IPS-NIHi7 (cell line): Measurements from ENCODE around the gene RFWD3.
"Not testable (repeated sequence)": the region's sequence is repeated elsewhere in the genome, so short reads cannot be mapped to it uniquely, and the experiment has no call there.

ENCODE experiments used
- DNase-seq: peaks from one replicate; pipeline ENCODE4 v3.0.0; 2012; ENCODE audit warnings: mixed read lengths; ENCODE audit errors: extremely low spot score

The RFWD3 gene

DNA sequence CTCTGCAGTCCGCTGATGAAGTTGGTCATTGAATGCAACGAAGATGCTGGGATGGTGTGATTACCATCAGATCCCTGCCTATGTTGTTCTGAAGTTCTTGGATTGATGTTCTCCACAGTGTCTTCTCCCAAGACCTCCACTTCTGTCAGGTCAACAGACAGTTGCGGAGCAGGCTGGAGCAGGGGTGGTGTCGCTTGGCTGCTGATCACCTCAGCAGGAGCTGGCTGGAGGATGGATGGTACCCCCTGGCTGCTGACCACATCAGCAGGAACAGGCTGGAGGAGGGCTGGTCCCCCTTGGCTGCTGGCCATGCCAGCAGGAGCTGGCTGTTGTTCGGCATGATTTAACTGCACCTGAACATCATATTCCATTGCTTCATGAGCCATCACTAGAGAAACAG is 5.6 kb downstream of the RFWD3 start:
- no peak for DNase-seq

DNA sequence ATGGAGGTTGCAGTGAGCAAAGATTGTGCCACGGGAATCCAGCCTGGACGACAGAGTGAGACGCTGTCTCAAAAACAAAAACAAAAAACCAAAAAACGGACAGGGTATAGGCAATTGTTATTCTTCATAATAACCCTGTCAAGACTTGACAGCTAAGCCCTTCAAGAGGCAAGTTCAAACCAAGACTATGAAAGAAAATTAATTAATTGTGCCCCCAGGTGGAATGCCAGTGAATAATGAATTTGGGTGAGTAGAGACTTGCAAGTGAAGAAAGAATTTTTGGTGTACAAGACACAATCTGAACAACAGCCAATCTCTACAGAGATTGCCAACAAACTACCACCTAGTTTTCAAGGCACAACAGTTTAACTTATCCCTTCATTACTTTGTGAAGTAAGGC is 6.3 kb downstream of the RFWD3 start:
- DNase-seq: no peak

DNA sequence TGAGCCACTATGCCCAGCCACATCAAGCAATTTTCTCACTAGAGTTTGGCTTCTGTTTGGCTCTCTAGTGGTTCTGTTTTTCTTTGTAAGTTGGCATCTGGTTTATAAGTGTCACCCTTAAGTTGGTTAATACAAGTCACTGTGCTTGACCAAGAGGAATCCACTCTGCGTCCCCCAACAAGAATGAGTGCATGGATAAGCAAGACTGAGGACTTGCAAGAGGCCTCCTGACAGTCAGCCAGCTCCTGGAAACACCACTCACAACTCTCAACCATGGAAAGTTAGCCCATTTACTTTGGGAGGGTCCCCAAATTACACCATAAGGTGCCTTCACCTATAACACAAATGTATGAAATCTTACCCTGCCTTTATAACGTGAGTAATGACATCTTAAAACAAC is 7.6 kb downstream of the RFWD3 start:
- DNase-seq: no peak

DNA sequence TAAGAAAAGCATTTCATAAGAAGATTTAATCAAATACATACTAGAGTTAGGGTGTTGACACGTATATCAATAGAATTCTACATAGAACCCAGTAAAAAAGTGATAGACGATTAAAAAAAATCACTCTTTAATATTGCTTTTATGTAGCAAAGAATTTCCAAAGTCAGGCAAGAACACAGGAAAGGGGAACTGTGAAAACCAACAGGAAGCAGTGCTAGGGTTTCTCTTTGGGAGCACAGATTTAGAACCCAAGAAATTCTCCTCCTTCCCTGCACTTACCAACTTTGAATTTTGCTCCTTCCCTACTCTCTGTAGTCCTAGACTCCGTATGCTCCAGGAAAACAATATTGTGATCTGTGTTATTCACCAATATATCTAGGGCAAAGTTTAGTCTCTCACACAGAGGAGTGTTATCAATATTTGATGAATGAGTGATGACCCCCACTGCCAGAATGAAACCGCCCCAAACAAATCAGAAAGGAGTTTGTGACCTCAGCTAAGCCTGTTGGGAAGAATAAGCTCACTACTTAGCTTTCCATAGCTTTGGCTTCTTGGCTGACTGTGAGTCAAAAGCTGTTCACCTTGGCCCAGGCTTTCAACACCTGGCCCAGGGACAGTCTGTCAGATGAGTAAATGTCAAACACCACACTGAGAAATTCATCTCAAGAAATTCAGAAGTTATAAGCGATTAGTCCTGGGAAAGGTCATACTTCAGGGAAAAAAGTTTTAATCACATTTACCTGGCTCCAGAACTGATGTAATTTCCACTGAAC is 8.6 kb downstream of the RFWD3 start:
- DNase-seq: no peak

DNA sequence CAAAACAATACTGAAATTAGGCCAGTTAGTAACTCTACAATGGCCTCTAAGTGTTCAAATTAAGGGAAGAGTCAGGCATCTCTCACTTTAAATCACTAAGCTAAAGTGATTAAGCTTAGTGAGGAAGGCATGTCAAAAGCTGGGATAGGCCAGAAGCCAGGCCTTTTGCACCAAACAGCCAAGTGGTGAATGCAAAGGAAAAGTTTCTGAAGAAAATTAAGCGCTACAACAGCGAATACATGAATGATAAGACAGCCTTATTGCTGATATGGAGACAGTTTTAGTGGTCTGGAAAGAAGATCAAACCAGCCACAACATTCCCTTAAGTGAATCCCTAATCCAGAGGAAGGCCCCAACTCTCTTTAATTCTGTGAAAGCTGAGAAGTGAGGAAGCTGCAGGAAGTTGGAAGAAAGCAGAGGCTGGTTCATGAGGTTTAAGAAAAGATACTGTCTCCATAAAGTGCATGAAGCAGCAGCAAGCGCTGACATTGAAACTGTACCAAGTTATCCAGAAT is 12.1 kb downstream of the RFWD3 start:
- no peak for DNase-seq

DNA sequence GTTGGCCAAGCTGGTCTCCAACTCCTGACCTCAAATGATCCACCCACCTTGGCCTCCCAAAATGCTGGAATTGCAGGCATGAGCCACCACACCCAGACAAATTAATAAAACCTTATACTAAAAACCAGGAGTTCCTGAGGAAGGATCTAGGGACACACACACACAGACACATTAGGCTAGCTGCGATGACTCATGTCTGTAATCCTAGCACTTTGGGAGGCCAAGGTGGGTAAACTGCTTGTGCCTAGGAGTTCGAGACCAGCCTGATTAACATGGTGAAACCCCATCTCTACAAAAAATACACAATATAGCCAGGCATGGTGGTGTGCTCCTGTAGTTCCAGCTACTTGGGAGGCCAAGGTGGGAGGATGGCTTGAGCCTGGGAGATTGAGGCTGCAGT is 13.8 kb downstream of the RFWD3 start:
- not testable (repeated sequence) for DNase-seq

DNA sequence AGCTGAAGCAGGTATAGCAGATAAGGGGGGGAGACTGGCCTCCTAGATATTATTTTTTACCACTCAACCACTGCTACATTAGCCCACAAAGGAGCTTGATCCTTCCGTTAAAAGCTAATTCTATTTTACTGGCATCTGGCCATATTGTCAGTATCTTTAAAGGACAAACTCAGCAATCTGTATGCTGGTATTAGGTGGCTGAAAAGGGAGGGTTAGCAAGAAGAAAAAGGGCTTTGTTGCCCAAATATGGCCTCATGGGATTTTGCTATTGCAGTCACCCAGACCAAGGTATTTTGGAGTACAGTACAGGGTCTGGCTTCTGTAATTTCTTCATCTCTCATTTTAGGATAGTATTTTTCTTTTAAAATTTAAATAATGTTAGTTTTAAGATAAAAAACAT is 14.4 kb downstream of the RFWD3 start:
- DNase-seq: no peak

DNA sequence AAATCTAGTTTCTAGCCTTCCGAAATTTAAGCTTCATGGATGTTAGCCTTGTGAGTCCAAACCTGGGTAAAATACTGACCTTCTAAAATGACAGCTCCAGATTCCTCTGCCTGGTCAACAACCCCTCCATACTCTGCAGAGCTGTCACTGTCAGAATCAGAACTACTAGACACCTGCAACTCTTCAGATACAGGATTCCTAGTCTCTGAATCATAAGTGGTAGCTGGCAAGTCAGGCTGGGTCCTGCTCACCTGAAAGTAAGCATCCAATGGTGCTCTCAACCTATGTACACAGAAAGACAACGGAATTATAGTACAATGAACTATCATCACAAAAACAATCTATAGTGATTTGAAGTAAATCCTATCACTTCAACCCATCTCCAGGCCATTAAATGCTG is 14.8 kb downstream of the RFWD3 start:
- DNase-seq: no peak

DNA sequence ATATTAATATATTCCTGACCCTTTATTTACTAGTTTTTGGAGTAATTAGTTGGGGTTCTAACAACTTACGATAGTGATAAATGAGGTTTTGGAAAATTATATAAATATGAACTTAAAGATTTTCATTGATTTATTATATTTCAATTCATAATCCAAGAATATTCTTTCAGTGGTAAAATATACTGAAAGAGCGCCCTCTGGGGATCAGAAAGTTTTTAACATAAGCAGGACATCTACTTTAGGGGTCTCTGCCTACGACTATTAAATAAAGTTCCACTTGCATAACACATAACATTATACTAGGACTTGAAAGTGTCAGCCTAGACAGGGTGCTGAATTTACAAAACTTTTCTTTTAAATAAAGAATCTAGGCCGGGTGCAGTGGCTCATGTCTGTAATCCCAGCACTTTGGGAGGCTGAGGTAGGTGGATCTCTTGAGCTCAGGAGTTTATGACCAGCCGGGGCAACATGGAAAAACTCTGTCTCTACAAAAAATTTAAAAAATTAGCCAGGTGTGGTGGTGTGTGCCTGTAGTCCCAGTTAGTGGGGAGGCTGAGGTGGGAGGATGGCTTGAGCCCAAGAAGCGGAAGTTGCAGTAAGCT is 15.6 kb downstream of the RFWD3 start:
- DNase-seq: no peak

DNA sequence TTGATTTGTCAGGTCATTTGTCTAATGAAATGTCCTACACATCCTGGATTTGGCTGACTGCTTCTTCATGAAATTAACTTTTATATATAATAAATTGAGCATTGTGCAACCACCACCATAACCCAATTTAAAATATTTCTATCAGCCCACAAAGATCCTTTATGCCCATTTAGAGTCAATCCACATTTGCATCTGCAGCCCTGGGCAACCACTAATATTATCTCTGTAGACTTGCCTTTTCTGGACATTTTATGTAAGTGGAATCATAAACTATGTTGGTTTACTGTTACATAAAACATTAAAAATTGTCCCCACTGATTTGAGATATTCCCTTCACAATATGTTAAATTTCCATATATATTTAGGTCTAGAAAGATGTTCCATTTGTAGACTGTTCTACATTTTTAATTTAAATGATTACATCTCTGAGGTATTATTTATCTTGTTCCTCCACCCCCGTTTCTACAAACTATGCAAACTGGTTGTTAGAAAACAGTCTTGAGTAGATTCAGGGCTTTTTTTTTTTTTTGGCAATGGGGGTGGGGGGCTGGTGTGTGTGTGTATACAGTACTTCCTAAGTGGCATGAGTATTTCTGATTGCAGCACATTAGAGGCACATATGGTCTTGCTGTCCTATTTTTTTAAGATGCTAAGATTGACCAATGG is 16.7 kb downstream of the RFWD3 start:
- DNase-seq: no peak

DNA sequence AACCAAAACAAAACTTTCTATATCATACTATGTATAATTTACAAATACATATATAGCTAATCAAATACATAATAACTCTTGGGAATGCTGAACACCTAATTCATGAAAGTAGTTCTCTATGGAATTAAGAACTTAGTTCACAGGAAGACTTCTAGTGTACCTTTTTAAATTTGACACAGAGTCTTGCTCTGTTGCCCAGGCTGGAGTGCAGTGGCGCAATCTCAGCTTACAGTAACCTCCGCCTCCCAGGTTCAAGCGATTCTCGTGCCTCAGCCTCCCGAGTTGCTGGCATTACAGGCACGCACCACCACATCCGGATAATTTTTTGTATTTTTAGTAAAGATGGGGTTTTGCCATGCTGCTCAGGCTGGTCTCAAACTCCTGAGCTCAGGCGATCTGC is 24.7 kb downstream of the RFWD3 start:
- DNase-seq: no peak

DNA sequence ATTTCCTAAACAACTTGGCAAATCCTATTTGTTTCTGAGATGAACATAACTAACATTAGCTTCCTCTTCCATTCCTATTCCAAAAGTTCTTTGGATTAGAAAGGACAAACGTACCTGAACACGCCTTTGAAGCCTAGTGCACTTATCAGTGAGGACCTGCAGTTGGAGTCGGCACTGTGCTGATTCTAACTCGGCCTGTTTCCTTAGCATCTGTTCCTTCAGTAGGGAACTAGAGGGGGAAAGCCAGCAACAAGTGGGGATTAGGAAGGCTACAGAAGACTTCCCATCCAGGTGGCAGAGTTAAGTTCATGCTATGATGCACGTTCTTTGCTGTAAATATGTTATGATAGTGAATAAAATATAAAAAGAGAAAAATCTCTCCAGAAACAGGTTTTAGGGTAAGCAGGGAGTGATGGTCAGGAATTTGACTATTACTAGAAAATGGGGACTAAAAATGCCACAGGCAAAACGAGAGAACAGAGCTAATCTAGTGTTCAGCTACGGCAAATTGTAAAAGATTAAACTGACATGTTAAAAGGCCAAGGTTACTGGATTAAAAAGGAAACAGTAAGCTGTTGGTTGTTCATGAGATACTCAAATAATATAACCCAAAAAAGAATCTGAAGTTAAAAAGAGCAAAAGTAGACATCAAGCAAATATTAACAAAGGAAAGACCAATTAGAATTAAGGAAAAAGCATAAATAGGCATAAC is 28.8 kb downstream of the RFWD3 start:
- DNase-seq: no peak

DNA sequence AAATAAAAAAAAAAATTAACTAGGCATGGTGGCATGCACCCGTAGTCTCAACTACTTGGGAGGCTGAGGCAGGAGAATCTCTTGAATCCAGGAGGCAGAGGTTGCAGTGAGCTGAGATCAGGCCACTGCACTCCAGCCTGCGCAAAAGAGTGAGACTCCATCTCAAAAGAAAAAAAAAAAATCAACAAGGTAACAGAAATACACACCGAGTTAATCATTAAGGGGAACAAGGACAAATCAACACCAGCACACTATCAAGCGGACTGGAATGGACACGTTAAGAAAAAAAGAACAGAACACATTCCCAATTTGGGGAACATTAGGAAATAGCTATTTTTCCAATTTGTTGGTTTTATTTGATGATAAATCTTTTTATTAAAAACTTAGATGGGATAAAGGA is 31.4 kb downstream of the RFWD3 start:
- no peak for DNase-seq

DNA sequence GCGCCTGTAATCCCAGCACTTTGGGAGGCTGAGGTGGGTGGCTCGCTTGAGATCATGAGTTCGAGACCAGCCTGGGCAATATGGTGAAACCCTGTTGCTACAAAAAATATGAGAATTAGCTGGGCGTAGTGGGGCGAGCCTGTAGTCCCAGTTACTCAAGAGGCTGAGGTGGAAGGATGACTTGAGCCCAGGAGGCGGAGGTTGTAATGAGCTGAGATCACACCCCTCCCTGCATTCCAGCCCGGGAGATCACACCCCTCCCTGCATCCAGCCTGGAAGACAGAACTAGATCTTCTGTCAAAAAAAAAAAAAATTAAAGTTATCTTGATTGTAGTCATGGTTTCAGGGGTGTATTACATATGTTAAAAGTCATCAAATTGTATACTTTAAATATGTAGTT is 33.0 kb downstream of the RFWD3 start:
- no peak for DNase-seq

DNA sequence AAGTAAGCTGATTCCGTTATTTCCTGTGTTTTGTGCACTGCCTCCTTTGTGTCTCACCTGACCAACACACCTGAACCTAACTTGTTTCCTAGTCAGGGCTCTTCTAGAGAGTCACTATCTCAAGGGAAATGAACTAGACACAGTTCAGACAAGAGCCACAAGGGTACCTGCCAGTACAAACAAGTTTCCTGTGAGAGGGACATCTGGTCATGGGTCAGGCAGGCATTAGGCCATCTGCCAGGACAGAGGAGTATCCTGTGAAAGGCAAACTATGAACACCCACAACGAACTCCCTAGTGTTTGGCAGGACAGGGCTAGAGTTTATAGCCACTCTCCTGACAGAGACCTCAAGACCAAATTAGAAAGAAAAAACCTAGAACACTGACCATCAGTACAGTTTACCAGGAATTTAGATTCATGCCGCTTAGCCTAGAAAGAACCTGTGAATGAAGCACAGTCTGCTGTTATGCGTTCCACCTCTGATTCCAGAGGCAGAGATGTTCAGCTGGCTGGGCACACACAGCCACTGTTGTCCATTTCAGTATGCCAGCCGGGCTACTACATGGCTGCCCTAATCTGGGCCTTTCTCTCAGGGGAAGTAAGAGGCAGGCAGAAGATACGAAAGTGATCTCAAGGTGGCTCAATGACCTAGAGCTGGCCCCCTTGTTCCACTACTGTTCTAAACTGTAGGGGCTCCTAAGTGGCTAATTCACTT is 39.0 kb downstream of the RFWD3 start:
- DNase-seq: no peak

DNA sequence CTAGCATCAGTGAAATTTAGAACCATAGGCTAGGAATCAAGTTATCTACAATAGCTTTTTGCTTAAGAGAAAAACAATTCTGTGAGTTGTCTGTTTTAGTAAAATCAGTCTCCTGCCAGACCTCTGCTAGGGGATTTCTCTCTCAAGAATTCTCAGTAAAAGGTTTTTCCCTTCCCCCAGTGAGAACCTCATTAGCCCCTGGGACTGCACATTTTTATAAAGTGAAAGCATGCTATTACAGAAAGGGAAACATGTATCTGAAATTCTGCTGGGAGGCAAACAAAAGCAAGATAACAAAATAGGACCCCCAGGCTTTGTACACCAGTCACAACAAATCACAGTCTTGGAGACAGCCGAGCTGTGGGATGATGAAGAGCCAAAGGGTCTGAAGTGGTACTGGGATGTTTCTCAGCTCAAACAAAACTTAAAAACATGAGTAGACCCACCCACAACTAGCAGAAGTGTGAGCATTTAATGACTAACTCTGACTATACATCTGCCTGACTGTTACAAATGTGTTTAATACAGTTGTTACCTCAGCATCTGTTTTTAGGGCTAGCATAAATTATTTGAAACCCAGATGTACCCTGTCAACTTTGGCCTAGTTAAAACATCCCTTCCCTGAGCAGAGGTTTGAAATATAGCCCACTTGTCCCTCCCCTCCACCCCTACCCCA is 39.8 kb downstream of the RFWD3 start:
- DNase-seq: no peak

DNA sequence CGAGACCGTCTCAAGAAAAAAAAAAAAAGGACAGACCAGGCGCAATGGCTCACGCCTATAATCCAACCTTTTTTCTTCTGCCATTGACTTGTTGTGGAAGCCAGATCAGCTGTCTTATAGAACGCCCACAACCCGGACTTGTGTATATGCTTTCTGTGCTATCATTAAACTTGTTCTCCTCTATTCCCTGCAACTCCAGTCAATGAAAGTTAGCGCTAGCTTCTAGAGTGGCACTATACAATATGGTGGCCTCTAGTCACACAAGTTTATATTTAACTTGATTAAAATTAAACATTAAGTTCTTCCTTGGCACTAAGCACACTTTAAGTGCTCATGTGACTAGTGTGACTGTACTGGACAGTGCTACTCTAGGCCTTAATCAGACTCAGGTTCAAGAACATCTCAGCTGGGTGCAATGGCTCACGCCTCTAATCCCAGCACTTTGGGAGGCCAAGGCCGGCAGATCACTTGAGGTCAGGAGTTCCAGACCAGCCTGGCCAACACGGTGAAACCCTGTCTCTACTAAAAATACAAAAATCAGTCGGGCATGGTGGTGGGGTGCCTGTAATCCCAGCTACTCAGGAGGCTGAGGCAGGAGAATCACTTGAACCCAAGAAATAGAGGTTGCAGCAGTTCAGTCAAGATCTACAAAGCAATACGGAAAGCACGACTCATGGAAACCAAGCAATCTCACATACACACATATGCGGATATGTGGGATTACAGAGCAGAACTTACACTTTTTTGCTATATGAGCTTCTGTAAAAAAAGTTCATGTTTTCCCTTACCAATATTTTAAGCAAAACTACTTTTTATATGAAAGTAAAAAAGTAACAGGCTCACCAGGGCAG is 41.0 kb downstream of the RFWD3 start:
- DNase-seq: no peak

DNA sequence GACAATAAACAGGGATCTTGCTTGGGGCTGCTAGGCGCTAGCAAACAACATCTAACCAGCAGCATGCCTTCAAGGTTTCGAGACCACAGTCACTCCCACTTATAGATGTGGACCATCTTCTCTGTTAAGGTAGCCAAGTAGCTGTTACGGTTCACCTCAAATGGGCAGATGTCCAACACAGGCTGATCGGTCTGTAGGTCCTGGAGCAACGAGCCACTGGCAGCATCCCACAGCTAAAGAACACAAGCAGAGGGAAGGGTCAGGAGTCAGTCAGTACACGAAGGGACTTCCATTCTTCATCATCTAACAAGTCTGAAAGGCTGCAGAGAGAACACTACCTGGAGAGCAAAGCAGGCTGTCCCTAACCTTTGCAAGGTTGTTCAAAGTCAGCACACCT is 42.8 kb downstream of the RFWD3 start:
- no peak for DNase-seq

DNA sequence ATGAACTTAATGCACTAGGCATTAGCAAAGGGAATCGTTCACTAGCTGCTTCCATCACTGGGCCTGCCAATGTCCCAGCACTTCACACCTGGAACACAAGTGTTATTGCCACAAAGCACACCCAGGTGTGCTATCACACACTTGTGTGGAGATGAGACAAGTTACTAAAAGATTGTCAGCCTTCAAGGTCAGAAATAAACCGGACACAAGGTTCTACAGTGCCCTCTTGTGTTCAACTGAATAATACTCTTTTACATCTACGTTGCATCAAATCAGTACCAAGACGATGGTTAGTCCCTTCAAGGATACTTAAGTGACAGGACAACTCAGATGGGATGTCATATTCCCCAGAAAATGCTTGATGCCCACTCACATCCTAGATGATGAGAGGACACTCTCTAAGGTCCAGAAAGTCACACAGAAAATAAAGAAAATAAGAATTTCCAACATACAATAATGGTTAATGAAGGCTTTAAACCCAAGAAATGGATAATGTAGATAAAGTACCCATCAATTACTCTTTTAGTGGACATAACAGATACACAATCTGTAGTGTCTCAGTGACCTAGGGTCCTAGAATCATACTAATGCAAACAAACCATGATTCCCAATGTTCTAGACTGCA is 43.4 kb downstream of the RFWD3 start:
- peak; percentile 44 for DNase-seq

DNA sequence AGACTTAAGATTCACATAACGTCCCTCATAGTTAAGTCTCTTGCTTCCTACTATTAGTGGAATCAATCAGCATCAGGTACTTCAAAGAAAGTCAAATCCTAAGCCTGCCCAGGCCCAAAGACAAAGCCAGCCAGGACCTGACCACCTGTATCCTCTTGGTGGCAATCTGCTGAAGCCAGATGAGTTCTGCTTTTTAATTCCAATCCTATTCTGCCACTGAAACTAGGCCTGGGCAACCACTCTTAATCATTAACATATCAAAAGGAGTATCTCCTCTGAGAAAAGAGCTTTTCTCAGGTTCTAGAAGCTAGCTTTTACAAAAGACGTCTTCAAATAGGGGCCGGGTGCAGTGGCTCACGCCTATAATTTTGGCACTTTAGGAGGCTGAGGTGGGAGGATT is 44.7 kb downstream of the RFWD3 start:
- DNase-seq: no peak
